ENCODE data around the gene BCL2.

Gene BCL2

DNA sequence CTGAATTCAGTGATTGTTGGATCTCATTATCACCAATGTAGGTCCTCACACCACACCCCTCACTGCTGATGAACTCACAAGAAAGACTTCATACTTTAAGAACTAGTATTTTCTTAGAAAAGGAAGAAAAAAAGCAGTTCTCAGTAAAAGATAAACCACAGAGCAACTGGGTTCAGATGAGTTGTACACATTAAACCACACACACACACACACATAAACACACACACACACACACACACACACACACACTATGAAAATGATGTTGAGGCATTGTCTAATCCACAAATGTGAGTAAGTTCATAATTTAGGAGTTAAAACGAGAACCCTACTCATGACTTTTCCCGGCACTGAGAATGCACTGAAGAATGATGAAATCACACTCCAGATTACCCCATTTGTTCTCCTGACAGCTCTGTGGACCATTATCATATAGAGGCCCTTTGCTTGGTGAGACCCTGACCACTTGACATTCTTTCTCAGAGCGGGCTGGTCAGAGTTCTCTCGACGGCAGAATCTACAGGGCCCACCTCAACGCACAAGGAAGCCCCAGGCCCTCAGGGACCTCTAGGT is 106.2 kb downstream of the BCL2 start:
- no peak for TF ChIP-seq CTCF (conservative IDR thresholded peaks at IDR 0.05)
- H3K27ac ChIP-seq, result no peak overlapping the region

DNA sequence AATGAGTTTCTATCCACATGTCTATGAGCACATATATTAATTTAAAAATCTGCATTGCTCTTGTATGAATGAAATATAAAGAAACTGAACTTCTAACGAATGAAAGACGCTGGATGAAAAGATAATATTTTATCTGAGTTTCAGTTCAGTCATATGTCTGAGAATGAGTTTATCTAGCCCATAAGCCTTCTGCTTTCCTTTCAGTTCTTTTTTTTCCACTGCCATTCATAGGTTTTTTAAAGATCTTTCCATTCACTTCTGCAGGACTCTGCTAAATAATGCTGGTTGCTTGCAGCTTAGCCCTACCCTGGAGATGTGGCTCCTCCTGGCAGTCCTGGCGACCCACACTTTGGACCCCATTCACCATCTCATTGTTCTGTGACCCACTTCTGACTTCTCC is 109.0 kb downstream of the BCL2 start:
- TF ChIP-seq CTCF (conservative IDR thresholded peaks at IDR 0.05) (no peak), ZFX (IDR thresholded peaks at IDR 0.05) (no peak)
- no peak overlapping the region for H3K27ac ChIP-seq

DNA sequence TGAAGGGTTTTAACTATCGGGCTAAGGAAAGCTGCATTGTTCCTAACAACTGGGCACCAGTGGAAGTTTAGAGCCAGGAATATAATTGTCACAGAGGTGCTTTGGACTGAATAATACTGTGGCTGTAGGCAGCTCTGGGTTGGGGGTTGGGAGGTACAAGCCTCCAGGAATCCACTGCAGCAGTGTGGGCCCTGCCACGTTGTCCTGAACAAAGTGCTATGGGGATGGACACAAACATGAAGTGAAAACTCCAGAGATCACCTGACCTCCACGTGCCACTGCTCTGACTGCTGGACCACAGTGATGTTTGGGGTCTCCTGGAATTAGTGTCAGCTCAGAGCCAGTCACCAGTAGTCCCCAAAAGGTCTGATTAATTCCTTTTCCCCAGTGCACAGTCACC is 110.9 kb downstream of the BCL2 start:
- no peak for TF ChIP-seq ZFX (IDR thresholded peaks at IDR 0.05)
- TF ChIP-seq CTCF (conservative IDR thresholded peaks at IDR 0.05), result no peak
- H3K27ac ChIP-seq, result no peak overlapping the region

- TF ChIP-seq ZFX (IDR thresholded peaks at IDR 0.05), result no peak
- no peak overlapping the region for H3K27ac ChIP-seq
Measured at GRCh38 chr18:63207835-63208234, 111.7 kb downstream of the BCL2 start.

DNA sequence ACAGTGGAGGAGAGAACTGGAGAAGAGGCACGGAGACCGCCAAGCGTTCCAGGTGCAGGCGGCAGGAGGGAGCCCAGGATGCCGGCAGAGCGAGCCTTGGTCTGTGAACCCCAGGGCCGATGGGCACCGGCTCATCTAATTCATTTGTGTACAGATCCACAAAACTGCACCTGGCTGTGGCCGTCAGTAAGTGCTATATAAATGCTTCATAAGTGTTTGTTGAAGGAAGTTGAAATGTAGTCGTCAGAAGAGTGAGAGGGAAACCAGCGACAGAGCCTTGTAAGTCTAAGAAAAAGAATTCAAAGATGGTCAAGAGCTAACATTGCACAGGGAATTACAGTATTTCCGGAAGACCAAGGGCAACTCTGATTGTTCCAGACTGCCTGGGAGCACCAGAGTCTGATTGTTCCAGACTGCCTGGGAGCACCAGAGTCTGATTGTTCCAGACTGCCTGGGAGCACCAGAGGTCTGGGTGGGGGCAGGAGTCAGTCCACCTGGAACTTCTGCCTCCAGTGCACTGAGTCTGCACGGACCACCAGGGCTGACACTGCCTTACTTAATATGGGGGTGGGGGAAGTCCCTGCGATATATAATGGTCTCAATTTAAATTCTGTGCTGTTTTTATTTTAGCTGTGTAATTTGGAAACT is 112.3 kb downstream of the BCL2 start:
- no peak for TF ChIP-seq CTCF (conservative IDR thresholded peaks at IDR 0.05)
- no peak for TF ChIP-seq ZFX (IDR thresholded peaks at IDR 0.05)
- H3K27ac ChIP-seq, result no peak overlapping the region

DNA sequence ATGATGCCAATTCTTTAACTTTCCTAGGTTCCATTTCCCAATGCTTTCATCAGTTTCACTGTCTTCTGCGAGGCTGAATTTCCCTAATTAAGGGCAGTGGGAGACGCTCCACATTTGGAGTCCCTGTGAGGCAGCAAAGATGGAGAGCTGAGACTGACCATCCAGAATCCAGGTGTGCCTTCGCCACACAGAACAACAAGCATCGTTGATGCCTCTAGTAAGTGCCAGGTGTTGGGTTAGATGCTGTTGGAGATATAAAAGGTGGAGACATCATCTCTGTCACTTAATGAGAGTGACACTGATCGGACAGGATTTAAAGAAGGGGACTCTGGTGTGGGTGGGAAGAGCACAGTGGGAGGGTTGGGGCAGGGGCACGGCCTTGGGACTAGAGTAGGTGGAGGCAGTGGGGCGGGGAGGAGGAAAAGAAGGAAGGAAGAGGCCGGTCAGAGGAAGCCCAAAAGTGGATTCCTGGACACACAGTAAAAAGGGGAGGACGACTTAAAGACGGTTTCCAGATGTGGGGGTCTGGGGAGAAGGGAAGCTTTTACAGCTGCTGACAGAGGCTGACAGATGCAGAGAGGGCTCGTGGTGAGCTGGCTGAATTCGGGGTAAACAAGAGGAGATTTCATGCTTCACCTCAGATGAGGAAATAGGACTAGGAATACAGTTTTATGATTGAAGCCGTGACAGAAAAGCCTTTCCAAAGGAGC is 113.0 kb downstream of the BCL2 start:
- no peak overlapping the region for H3K27ac ChIP-seq
- TF ChIP-seq CTCF (conservative IDR thresholded peaks at IDR 0.05) (no peak), ZFX (IDR thresholded peaks at IDR 0.05) (no peak)

DNA sequence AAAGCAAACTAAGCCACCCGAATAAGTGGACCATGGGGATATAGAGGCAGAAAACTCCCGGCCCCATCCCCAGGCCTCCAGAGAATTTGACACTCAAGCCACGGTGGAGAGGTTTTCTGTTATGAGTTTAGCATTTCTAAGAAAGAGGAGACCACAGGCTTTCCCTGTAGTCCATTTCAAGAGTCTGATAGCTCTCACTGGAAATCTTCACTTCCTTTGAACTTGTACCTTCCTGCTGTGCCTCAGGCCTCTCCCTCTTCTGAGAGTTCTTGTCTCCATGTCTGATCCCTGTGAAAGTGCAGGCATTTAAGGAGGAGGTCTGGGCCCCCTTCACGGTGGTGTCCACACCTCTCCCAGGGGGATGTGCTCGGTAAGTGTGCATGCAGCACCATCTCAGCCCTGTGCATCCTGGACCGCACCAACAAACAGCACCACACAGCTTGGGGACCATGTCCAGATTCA is 113.7 kb downstream of the BCL2 start:
- no peak overlapping the region for H3K27ac ChIP-seq
- no peak for TF ChIP-seq ZFX (IDR thresholded peaks at IDR 0.05)
- no peak for TF ChIP-seq CTCF (conservative IDR thresholded peaks at IDR 0.05)

Measured in C4-2B (cell line).